GM19324 (cell line): ENCODE data around the gene PHIP.
A peak's percentile ranks its signal among the peaks of the same experiment; 100 is the strongest.

ENCODE experiments used
- ATAC-seq: cut with Tn5 transposase; IDR thresholded peaks from one replicate; pipeline ENCODE4 v1.9.1; 2021; ENCODE audit warnings: mild to moderate bottlenecking, moderate library complexity; ENCODE audit not compliant: unreplicated experiment, low FRiP score

Gene PHIP

DNA sequence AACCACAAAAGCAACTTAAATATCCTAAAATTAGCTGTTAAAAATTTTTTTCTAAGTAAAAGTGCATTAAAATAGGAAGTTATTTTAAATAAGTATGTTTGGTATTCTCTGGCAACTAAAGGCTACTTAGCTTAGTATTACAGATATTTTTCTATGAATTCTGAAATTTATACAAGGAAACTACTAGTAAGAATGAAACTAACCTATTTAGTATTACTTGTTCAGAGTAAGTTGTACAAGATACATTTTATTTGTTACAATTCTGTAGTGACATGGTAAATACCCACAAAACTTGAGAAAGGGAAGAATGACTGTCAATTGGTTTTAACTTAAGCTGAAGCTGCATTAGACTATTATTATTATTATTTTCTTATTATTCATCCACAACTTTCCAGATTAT lies 6.5 kb downstream of the PHIP start:
- ATAC-seq = no peak

DNA sequence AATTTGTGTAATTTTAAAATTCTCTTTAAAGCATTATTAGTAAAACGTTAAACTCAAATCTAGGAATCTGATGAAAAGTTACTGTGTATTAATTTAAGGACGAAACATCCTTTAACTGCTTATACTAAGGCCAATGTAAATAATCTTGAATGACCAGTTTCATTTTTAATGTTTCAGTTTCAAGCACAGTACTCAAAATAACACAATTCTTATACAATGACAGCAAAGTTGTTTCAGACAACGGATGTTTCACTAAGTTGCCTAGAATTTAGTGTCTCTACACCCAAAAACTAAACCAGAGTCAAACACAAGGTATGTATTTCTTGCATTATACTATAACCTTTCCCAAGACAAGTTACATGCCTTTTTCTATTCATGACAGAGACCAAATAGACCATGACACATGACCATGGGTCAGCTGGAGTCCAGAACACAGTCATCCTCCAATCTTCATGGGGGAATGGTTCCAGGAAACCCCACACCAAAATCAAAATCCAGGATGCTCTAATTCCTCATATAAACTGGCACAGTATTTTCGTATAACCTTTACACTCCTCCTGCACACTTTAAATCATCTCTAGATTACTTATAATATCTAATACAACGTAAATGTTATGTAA lies 7.7 kb downstream of the PHIP start:
- ATAC-seq = peak; percentile 64

DNA sequence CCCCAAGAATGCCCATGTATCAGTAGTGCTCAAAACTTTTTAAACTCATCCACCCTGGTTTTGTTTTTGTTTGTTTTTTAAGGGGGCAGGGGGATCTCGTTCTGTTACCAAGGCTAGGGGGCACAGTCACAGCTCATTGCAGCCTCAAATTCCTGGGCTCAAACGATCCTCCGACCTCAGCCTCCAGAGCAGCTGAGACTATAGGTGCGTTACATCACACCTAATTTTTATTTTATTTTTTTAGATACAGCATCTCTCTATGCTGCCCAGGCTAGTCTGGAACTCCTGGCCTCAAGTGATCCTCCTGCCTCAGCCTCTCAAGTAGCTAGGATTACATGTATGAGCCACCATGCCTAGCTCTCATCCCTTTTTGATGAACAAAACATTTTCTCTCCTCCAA lies 11.2 kb downstream of the PHIP start:
- no peak for ATAC-seq

DNA sequence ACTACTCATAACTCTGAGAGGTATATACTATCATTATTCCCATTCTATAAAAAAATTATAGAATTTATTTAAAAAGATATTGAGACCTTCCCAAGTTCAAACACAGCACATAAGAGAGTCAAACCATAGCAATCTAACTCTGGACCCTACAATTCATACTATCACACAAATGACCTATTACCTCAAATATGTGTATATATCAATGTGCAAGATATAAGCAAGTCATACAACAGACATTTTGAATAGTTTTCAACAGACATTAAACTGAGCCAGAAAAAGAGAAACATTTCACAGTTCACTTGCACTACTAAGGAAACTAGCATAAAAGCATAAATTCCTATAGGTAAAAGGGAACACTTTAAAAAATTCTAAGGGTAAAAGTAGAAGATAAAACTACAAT lies 11.7 kb downstream of the PHIP start:
- no peak for ATAC-seq

DNA sequence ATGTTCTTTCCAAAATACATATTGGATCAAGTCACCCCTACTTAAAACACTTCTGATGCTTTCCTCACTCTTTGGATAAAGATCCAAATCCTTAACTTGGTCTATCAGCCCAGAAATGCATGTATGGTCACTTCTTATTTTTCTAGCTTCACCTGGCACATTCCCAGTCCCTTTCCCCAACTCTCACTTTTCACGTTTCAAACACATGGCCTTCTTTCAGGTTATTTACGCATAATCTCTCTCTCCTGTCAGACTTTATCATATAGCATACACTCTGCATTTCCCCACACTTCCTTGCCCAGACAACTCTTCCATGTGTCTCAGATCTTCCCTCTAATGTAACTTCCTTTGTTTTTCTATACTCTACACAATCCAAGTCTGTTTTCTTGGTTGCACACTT lies 12.8 kb downstream of the PHIP start:
- ATAC-seq = no peak

DNA sequence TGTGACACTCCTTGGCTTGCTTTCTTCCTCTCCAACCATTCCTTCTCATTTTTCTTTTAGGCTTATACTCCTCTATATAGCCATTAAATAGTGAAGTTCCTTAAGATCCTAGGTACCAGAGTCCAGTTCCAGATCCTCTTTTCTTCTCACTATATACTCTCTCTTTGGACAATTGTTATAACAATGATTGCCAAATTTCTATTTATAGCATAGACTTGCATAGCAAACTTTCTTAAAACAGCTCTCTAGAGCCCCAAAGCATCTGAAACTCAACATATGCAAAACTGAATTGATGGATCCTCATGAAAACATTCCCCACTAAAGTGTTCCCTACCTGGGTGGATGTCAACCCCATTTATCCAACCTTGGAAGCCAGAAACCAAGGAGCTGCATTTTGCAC lies 13.4 kb downstream of the PHIP start:
- no peak for ATAC-seq

DNA sequence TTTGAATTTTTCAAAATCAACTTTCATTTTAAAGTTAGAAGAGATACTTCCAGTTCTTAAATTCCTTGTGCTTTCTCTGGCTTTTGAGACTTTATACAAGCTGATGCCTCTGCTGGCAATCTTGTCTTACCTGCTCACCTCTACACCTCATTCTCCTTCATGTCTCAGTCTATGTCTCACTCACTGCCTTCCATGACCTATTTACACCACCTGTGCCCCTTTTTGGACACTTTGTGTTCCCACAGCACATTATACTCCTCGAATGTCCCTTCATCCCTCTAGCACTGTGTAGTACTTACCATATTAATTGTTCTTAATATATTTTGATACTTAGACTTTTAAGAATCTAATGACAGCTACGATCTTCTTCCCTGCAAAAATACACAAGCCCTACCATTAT lies 15.3 kb downstream of the PHIP start:
- no peak for ATAC-seq

DNA sequence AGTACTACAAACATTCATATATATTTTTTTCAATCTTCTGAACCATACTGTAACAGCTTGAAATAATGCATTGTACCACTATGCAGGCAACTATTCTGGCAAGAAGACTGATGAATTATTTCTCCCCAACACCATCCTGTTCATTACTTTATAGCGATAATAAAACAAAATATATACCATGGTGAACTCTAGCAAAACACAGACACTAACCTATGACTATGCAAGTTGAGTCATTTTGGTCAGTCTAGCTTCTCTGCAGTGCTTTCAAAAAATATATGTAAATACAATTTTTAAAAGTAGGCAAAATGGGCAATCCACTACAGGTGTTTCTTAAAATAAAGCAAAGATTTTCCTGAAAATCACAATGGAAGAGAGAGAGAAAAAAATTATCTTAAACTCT lies 20.3 kb downstream of the PHIP start:
- no peak for ATAC-seq

DNA sequence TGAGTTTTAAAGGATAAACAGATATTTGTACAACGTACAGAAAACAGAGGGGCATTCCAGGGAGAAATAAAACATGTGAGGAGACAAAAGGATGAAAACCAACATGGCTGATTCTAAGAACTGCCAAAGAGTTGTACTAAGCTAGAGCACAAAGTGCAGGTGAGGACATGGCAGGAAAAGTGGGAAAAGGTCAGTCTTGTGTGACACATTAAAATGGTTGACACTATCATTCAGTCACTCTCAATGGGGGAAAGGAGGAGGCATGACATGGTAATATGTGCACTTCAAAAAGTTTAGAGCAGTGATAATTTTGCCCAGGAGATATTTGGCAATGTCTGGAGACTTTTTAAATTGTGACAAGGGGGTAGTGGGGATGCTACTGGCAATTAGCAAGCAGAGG lies 21.8 kb downstream of the PHIP start:
- no peak for ATAC-seq

DNA sequence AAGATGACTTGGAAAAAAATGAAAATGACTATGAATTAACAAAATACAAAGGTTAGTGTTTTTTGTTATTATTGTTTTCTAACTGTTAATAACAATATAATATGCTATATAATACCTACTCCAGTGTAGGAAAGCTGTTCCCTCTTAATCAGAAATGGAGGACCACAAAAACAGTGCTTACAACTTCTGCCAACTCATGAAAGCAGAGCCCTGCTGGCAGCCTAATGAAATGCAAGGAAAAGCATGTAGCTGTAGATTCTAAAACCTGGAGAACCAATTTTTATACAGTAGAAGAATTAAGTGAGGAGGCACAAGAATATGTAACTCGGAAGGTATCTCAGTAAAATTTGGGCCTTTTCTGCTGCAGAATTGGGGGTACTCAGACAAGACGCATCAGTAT lies 29.4 kb downstream of the PHIP start:
- ATAC-seq = no peak

DNA sequence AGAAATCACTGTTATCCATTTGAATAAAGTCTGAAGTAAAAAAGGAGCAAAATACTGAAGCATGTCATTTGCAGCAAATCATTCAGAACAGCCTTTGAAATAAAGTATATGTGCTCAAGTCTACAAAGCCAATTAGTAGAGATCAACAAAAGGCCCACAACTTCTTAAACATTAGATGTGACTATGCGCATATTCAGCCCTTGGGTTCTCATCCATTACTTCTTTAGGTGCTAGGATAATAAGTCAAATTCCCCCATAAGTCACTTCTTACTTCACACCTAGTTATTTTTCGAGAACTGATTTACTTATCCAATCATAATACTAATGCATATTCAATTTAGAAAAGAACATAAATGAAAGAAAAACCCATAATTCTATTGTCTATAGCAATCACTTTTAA lies 31.0 kb downstream of the PHIP start:
- ATAC-seq = no peak

DNA sequence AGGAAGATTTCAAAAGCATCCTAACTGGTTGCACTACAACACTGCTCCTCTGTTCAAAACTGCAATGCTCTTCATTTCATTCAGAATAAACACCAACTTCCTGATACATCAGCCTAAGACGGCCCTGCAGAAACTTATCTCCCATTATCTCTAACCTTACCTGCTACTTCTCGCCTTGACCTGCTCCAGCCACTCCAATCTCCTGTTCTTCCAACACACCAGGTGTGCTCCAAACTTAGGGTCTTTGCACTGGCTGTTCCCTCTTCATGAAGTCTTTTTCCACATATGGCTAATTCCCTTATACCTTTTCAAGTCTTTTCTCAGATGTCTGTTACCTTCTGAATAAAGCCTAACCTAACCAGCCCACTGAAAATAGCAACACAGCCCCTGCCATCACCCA lies 32.1 kb downstream of the PHIP start:
- no peak for ATAC-seq

DNA sequence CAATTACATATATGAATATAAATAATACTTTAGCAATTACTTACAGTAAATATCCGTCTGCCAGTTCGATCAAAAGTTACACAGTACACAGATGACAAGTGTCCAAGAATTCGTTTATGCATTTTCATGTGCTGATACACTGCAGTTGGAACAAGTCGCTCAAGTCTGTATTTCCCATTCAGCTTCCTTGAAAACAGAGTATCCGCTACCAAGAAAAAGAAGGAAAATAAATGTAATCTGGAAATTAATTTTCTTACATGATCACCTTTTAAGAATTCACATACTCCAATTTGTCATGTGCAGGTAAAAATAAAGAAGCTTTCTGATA lies 35.3 kb downstream of the PHIP start:
- no peak for ATAC-seq

DNA sequence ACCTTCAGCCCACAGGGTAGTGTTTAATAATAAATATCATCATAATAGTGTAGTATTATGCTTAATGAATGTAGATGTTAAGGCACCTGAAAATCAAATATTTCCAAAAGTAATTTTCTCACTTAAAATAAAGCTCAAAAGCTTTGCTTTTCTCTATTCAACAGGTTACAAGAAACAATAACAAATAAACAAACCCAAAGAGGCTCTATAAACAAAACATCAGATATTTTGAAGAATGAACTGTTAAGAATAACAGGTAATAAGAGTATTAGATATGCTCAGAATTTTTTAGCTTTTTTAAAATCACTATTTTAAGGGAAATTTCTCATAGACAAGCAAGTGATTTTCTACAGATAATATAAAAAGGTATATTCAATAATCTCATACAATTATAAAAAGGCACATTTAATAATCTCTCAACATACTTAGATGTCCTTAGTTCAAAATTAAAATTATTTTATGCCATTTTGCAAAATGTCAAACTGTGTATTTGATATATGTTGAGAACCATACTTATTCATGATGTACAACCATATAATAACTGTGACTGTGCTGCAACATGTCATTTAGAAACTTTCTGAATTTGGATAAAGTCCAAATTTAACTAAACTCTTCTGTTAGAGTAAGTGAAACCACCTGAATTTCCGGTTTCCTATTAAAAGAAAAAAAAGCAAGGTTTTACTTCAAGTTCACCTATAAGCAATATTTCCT lies 35.8 kb downstream of the PHIP start:
- peak; percentile 74 for ATAC-seq

DNA sequence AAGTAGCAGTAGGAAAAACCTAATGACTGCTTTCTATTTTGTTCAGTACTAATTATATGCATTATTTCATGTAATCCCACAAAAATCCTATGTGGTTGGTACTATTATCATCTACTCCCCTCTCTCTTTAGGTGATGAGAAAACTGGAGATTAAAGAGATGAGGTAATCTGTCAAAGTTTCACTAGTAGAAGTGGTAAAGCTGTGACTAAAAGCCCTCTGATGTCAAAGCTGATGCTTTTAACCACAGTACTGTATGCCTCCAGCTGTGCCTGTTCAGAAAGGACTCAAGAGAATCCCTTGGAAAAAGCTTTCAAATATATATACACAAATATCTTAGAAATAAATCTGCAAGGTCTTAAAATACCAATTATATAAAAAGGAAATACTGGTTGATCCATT lies 38.0 kb downstream of the PHIP start:
- ATAC-seq = no peak

DNA sequence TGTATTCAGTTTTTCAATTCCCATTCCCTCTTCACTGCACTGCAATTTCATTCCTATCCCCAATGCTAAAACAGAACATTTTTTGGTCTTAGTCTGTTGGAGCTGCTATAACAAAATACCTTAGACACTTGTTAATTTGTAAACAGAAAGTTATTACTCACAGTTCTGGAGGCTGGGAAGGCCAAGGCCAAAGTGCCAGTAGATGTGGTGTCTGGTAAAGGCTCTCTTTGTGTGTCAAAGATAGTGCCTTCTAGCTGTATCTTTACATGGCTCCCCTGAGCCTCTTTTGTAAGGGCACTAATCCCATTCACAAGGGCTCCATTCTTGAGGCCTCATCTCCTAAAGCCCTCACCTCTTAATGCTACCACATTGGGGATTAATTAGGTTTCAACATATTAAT lies 40.0 kb downstream of the PHIP start:
- no peak for ATAC-seq

DNA sequence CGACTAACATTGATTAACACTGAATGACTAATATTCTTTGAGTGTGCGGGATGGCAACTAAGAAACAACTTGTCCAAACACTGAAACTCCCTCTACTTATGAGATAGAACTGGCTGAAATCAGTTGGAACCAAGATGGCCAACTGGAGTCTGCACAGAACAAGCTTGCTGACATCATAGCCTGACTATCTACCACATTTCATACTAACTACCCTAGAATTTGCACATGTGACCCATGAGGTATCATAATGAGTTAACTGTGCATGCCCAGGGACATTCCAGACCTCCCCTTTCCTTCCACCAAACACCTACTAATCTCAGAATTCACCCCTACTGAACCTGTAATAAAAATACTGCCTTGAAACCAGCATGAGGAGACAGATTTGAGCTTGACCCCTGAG lies 43.2 kb downstream of the PHIP start:
- no peak for ATAC-seq

DNA sequence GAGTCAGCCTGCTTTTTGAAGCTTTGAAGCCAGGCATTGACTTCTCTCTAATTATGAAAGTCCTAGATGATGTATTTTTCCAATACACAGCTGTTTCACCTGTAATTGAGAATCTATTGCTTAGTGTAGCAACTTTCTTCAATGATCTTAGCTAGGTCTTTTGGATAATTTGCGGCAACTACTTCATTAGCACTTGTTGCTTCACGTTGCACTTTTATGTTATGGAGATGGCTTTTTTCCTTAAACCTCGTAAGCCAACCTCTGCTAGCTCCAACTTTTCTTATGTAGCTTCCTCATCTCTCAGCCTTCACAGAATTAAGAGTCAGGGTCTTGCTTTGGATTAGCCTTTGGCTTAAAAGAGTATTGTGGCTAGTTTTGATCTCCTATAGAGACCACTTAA lies 44.8 kb downstream of the PHIP start:
- ATAC-seq = no peak

DNA sequence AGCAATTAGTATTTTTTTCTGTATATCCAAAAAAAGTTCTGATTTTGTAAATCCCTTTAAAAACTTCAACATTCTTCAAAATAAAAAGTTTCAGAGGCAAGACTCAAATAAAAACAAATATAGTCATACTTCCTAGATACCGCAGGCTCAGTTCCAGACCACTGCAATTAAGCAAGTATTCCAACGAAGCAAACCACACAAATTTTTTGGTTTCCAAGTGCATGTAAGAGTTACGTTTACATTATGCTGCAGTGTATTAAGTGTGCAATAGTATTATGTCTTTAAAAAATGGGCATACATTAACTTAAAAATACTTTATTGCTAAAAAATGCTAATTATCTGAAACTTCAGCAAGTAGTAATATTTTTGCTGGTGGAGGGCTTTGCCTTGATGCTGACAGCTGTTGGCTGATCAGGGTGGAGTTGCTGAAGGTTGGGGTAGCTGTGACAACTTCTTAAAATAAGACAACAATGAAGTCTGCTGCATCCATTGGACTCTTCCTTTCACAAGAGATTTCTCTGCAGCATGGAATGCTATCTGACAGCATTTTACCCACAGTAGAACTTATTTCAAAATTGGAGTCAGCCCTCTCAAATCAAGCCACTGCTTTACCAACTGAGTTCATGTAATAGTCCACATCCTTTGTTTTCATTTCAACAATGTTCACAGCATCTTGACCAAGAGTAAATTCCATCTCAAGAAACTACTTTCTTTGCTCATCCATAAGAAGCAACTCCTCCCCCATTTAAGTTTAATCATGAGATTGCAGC lies 46.0 kb downstream of the PHIP start:
- no peak for ATAC-seq

DNA sequence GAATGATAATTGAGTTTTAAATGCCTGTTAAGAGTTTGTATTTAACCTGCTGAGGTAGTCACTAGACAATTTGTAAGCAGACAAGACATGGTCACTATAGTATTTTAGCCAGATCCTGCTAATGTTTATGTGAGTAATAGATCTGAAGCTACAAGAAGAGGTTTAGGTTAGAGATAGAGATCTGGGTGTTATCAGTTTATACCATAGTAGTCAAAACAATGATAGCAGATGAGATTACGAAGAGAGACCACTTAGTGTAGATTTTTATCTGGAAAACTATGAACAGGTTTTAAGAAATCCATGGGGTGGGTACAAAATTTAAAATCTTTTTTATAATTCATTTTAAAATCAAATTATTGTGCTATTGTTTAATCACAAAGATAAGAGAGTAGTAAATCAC lies 47.5 kb downstream of the PHIP start:
- no peak for ATAC-seq

DNA sequence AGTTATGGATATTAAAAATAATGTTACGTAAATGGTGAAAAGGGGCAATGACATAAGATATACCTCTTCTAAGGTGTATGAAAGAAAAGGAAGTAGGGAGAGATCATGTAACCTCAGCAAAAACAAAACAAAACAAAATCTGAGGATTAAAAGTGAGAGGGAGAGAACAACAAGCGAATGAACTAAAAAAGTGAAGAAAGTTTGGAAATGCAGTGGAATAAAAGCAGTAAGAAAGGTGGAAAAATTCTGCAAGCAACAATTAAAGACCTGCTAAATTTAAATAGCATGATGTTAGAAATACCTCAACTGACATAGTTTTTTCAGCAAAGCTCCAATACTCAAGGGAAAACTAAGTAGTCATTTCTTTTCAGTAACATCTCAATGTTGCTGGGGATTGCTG lies 48.0 kb downstream of the PHIP start:
- ATAC-seq = no peak
